HEK293 (cell line): ENCODE measurements around the gene ABI3BP.

Experiments used
- CTCF ChIA-PET: fragments of 350-600 bp; formaldehyde crosslinking; extraction: SDS; loops from one replicate; lab custom pipeline; 2021; ENCODE audit warnings: antibody characterized with exemption; lab: Yijun Ruan, JAX
- POLR2A ChIA-PET: fragments of 300-600 bp; formaldehyde crosslinking; extraction: SDS; loops from one replicate; lab custom pipeline; 2020; ENCODE audit warnings: antibody characterized with exemption, inconsistent platforms; lab: Yijun Ruan, JAX
- H3K27ac ChIP-seq: fragments of 200-500 bp; sonication (Bioruptor generic); 2 replicates; pipeline ENCODE4 v1.5.1; 2014; ENCODE audit warnings: low read depth, low read length, control low read depth, inconsistent platforms; ENCODE audit errors: extremely low read depth
- H3K36me3 ChIP-seq, 2 experiments: fragments of 200-500 bp in 1 of 2; sonication (Bioruptor generic) in 1 of 2; 1 replicate in 1 of 2; 2 replicates in 1 of 2; pipeline ENCODE4 v1.5.1; 2014 to 2017; ENCODE audit warnings: inconsistent platforms in 2 of 2, low read length in 2 of 2; ENCODE audit not compliant: control insufficient read depth in 2 of 2, insufficient read depth in 1 of 2
- H3K4me1 ChIP-seq: fragments of 200-500 bp; sonication (Bioruptor generic); 2 replicates; pipeline ENCODE4 v1.5.1; 2014; ENCODE audit warnings: mild to moderate bottlenecking, low read length, inconsistent platforms; ENCODE audit not compliant: control insufficient read depth, insufficient read depth
- H3K4me3 ChIP-seq: 2 replicates; pipeline ENCODE4 v1.5.1; 2011; ENCODE audit warnings: low read depth, mild to moderate bottlenecking, control low read depth, low read length, moderate library complexity
- H3K9me3 ChIP-seq: fragments of 200-500 bp; sonication (Bioruptor generic); 2 replicates; pipeline ENCODE4 v1.5.1; 2014; ENCODE audit warnings: low read depth, low read length, inconsistent platforms; ENCODE audit not compliant: control insufficient read depth, insufficient read depth
- BCL11B ChIP-seq: fragments of 450-650 bp; formaldehyde crosslinking; IDR thresholded peaks from 2 replicates; pipeline ENCODE4 v1.5.1; 2016; ENCODE audit warnings: low read depth, missing biosample characterization, missing genetic modification characterization
- GLIS1 ChIP-seq: fragments of 450-650 bp; formaldehyde crosslinking; IDR thresholded peaks from 2 replicates; pipeline ENCODE4 v1.5.1; 2016; ENCODE audit warnings: missing biosample characterization, missing genetic modification characterization
- GLIS2 ChIP-seq: fragments of 450-650 bp; formaldehyde crosslinking; IDR thresholded peaks from 2 replicates; pipeline ENCODE4 v1.5.1; 2016; ENCODE audit warnings: missing biosample characterization, missing genetic modification characterization
- PRDM10 ChIP-seq: fragments of 450-650 bp; formaldehyde crosslinking; IDR thresholded peaks from 2 replicates; pipeline ENCODE4 v1.5.1; 2016; ENCODE audit warnings: missing biosample characterization, missing genetic modification characterization
- REPIN1 ChIP-seq: fragments of 450-650 bp; formaldehyde crosslinking; IDR thresholded peaks from 2 replicates; pipeline ENCODE4 v1.5.1; 2017; ENCODE audit warnings: missing biosample characterization, missing genetic modification characterization, low read depth
- SALL2 ChIP-seq: fragments of 450-650 bp; formaldehyde crosslinking; IDR thresholded peaks from 2 replicates; pipeline ENCODE4 v1.5.0; 2017; ENCODE audit warnings: missing biosample characterization, mild to moderate bottlenecking, missing genetic modification characterization, borderline replicate concordance
- SCRT1 ChIP-seq: fragments of 450-650 bp; formaldehyde crosslinking; IDR thresholded peaks from 2 replicates; pipeline ENCODE4 v1.5.1; 2016; ENCODE audit warnings: missing biosample characterization, missing genetic modification characterization, borderline replicate concordance
- SCRT2 ChIP-seq: fragments of 450-650 bp; formaldehyde crosslinking; IDR thresholded peaks from 2 replicates; pipeline ENCODE4 v1.5.1; 2016; ENCODE audit warnings: missing biosample characterization, missing genetic modification characterization
- SP3 ChIP-seq: fragments of 450-650 bp; formaldehyde crosslinking; IDR thresholded peaks from 2 replicates; pipeline ENCODE4 v1.5.1; 2016; ENCODE audit warnings: missing biosample characterization, missing genetic modification characterization
- ZBTB44 ChIP-seq: fragments of 450-650 bp; IDR thresholded peaks from 2 replicates; pipeline ENCODE4 v1.5.1; 2018; ENCODE audit warnings: missing biosample characterization, mild to moderate bottlenecking, missing genetic modification characterization
- ZNF10 ChIP-seq: fragments of 450-650 bp; formaldehyde crosslinking; IDR thresholded peaks from 2 replicates; pipeline ENCODE4 v1.5.1; 2017; ENCODE audit warnings: missing biosample characterization, missing genetic modification characterization
- ZNF18 ChIP-seq: fragments of 450-650 bp; formaldehyde crosslinking; IDR thresholded peaks from 2 replicates; pipeline ENCODE4 v1.5.1; 2016; ENCODE audit warnings: missing biosample characterization, missing genetic modification characterization
- ZNF211 ChIP-seq: fragments of 450-650 bp; formaldehyde crosslinking; IDR thresholded peaks from 2 replicates; pipeline ENCODE4 v1.5.1; 2016; ENCODE audit warnings: low read depth, missing biosample characterization, missing genetic modification characterization
- ZNF26 ChIP-seq: fragments of 450-650 bp; formaldehyde crosslinking; IDR thresholded peaks from 2 replicates; pipeline ENCODE4 v1.5.1; 2016; ENCODE audit warnings: missing biosample characterization, missing genetic modification characterization
- ZNF341 ChIP-seq: fragments of 450-650 bp; formaldehyde crosslinking; IDR thresholded peaks from 2 replicates; pipeline ENCODE4; 2016; ENCODE audit warnings: low read depth, missing biosample characterization, missing genetic modification characterization
- ZNF37A ChIP-seq: fragments of 450-650 bp; IDR thresholded peaks from 2 replicates; pipeline ENCODE4 v1.5.1; 2018; ENCODE audit warnings: missing biosample characterization, missing genetic modification characterization
- ZNF529 ChIP-seq: fragments of 450-650 bp; formaldehyde crosslinking; IDR thresholded peaks from 2 replicates; pipeline ENCODE4 v1.5.1; 2017; ENCODE audit warnings: missing genetic modification characterization, missing biosample characterization; ENCODE audit not compliant: insufficient replicate concordance
- ZNF555 ChIP-seq: fragments of 450-650 bp; formaldehyde crosslinking; conservative IDR thresholded peaks from 2 replicates; pipeline ENCODE4 v1.5.1; 2017; ENCODE audit warnings: missing biosample characterization, mild to moderate bottlenecking, missing genetic modification characterization, inconsistent platforms
- ZNF624 ChIP-seq: fragments of 450-650 bp; formaldehyde crosslinking; IDR thresholded peaks from 2 replicates; pipeline ENCODE4 v1.5.1; 2017; ENCODE audit warnings: missing biosample characterization, missing genetic modification characterization
- ZNF626 ChIP-seq: fragments of 450-650 bp; sonication (Bioruptor Pico); formaldehyde crosslinking; IDR thresholded peaks from 2 replicates; pipeline ENCODE4 v1.5.1; 2018; ENCODE audit warnings: missing biosample characterization, missing genetic modification characterization, inconsistent platforms
- ZNF658 ChIP-seq: fragments of 450-650 bp; formaldehyde crosslinking; IDR thresholded peaks from 2 replicates; pipeline ENCODE4; 2016; ENCODE audit warnings: missing biosample characterization, missing genetic modification characterization
- ZNF670 ChIP-seq: fragments of 450-650 bp; formaldehyde crosslinking; IDR thresholded peaks from 2 replicates; pipeline ENCODE4 v1.5.1; 2016; ENCODE audit warnings: missing biosample characterization, missing genetic modification characterization, low read depth
- ZNF777 ChIP-seq: fragments of 450-650 bp; formaldehyde crosslinking; IDR thresholded peaks from 2 replicates; pipeline ENCODE4 v1.5.1; 2017; ENCODE audit warnings: missing biosample characterization, missing genetic modification characterization, borderline replicate concordance
- ZSCAN16 ChIP-seq: fragments of 450-650 bp; formaldehyde crosslinking; IDR thresholded peaks from 2 replicates; pipeline ENCODE4 v1.5.1; 2016; ENCODE audit warnings: missing biosample characterization, missing genetic modification characterization

The ABI3BP gene

GRCh38 chr3:100730524-100730923 is 262.7 kb downstream of the ABI3BP start:
- ChIA-PET CTCF (no interaction called here), POLR2A (no interaction called here)
- Histone ChIP-seq H3K27ac (no peak overlapping the region), H3K9me3 (no peaks in the 10 kb centered on the region), H3K4me3 (no peak overlapping the region), H3K36me3 (peaks cover 18 to 70% of the 10 kb centered on the region in 2 experiments), H3K4me1 (no peaks in the 10 kb centered on the region)
- TF ChIP-seq SALL2, result no peak
- TF ChIP-seq ZNF529 (tag by site-specific recombination), result no peak
- no peak for TF ChIP-seq SP3 (tag by site-specific recombination)
- no peak for TF ChIP-seq ZNF626 (tag by site-specific recombination)
- no peak for TF ChIP-seq ZNF777 (tag by site-specific recombination)
- TF ChIP-seq SCRT2, result peak; percentile 74
- peak; percentile 22; the same call in 1 of the 2 replicates for TF ChIP-seq SCRT1 (tag by site-specific recombination)
- TF ChIP-seq ZNF624 (tag by site-specific recombination), result no peak
- TF ChIP-seq ZBTB44, result no peak

- CTCF ChIA-PET, result interaction anchor here (0.5 to 1.4 kb wide), 4 partner anchors 9 to 895 kb away, joined by 3 to 4 read pairs (median 3); no protein-coding TSS in a partner anchor
- no peak overlapping the region for H3K27ac ChIP-seq
- H3K4me3 ChIP-seq, result no peak overlapping the region
- H3K36me3 ChIP-seq, result peaks cover 25 to 75% of the 10 kb centered on the region in 2 experiments
- H3K9me3 ChIP-seq, result no peaks in the 10 kb centered on the region
- TF ChIP-seq ZNF10 (tag by site-specific recombination) (no peak), GLIS2 (tag by site-specific recombination) (no peak), ZNF211 (no peak), REPIN1 (tag by site-specific recombination) (no peak), ZNF18 (tag by site-specific recombination) (no peak)
- POLR2A ChIA-PET, result interaction anchor here (2.9 kb wide), 1 partner anchor 18 kb away, joined by 9 read pairs; the partner anchor contains the start of gene TFG
- no peaks in the 10 kb centered on the region for H3K4me1 ChIP-seq
Observed at GRCh38 chr3:100726706-100727105, 266.5 kb downstream of the ABI3BP start.

- Histone ChIP-seq H3K4me3 (no peak overlapping the region), H3K36me3 (peaks cover 22 to 81% of the 10 kb centered on the region in 2 experiments), H3K4me1 (no peaks in the 10 kb centered on the region), H3K27ac (no peak overlapping the region), H3K9me3 (no peaks in the 10 kb centered on the region)
- CTCF ChIA-PET, result interaction anchor here (0.5 to 1.4 kb wide), 3 partner anchors 10 to 894 kb away, joined by 3 to 4 read pairs (median 3); no protein-coding TSS in a partner anchor
- POLR2A ChIA-PET, result interaction anchor here (2.9 kb wide), 1 partner anchor 17 kb away, joined by 9 read pairs; the partner anchor contains the start of gene TFG
- TF ChIP-seq ZNF37A (no peak), ZSCAN16 (tag by site-specific recombination) (no peak), ZNF26 (tag by site-specific recombination) (no peak), ZNF555 (tag by site-specific recombination) (no peak), PRDM10 (0 out of 2 replicates have a peak, but pooled peaks have one; percentile 25), ZNF341 (tag by site-specific recombination) (no peak), GLIS1 (tag by site-specific recombination) (no peak), ZNF670 (tag by site-specific recombination) (no peak), ZNF658 (tag by site-specific recombination) (no peak), BCL11B (tag by site-specific recombination) (no peak)
Observed at GRCh38 chr3:100725935-100726513, 267.2 kb downstream of the ABI3BP start.
